Peyer's patch (tissue), 4 donors: ENCODE data around the gene TMEM94.

ENCODE experiments used
- POLR2A ChIP-seq, 2 donors: fragments of 450-650 bp; IDR thresholded peaks; one replicate each; pipeline ENCODE4 v1.5.1; 2017; ENCODE audit warnings: antibody characterized with exemption in 2 of 2, mild to moderate bottlenecking in 2 of 2, moderate library complexity in 2 of 2
- TF ChIP-seq, protein P1 (sequence below), 6 experiments: fragments of 450-650 bp in 4 of 6; fragments of 200-600 bp in 2 of 6; sonication (generic) in 1 of 6; IDR thresholded peaks; one replicate each; pipeline ENCODE4 v1.5.1; 2017 to 2019; ENCODE audit warnings: antibody characterized with exemption in 6 of 6, mild to moderate bottlenecking in 3 of 6, moderate library complexity in 1 of 6

DNA sequence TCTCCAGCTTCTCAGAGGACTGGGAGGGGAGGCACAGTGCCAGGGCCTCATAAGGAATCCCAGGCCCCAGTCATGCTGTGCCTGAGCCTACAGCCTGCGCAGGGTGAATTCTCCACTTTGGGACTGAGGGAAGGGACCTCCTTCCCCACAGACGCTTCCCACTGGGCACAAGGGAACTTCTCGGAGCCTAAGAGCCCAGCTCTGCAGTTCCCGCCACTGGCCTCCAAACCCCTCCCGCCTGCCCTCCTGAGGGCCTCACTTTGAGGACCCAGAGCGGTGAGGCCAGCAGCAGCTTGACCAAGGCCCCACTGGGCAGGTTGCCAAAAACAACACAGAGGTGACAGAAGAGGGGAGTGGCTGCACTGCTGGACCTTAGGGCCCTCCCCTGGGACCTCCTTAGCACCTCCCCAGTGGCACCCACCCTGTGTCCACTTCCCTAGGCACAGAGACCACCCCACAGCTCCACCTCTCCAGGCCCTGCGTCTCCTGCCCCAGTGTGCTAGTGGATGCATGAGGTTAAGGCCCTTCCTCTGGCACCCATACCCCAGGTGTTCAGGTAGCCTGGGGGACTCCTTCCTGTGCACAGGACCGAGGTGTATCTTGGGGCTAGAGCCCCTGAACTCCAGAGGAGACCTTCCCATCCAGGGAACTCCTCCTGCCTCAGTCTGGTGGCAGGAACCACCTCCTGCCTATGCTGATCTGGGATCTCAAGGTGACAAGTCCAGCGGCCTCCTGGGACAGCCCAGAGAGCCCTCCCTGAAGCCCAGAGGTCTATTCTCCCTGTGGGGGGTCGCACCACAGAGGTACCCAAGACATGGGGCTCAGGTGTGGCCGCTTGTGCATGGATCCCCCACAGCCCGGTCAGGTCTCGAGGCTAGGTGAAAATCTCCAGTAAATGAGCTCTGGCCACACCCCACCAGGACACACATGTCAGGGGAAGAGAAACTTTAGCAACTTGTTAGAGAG is 55.5 kb downstream of the TMEM94 start:
- TF ChIP-seq, protein P1, sequence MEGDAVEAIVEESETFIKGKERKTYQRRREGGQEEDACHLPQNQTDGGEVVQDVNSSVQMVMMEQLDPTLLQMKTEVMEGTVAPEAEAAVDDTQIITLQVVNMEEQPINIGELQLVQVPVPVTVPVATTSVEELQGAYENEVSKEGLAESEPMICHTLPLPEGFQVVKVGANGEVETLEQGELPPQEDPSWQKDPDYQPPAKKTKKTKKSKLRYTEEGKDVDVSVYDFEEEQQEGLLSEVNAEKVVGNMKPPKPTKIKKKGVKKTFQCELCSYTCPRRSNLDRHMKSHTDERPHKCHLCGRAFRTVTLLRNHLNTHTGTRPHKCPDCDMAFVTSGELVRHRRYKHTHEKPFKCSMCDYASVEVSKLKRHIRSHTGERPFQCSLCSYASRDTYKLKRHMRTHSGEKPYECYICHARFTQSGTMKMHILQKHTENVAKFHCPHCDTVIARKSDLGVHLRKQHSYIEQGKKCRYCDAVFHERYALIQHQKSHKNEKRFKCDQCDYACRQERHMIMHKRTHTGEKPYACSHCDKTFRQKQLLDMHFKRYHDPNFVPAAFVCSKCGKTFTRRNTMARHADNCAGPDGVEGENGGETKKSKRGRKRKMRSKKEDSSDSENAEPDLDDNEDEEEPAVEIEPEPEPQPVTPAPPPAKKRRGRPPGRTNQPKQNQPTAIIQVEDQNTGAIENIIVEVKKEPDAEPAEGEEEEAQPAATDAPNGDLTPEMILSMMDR (IDR thresholded peaks at IDR 0.05), result no peak
- TF ChIP-seq POLR2A (IDR thresholded peaks at IDR 0.05), result no peak
